OCI-LY7 (cell line): ENCODE measurements around the gene SH3PXD2A. TPM values are rescaled to one million over a fixed set of nuclear protein-coding genes. Genes with fewer than 3 reads are reported as not detected.

Experiments used
- BruUV-seq: library from RNA; stranded (reverse); fragments of 400-500 nt; replicated peaks from 2 replicates; lab custom pipeline; 2021; lab: Mats Ljungman, UMichigan
- CTCF ChIA-PET: fragments of 300-600 bp; sonication (Branson Sonifier 250); formaldehyde crosslinking; loops from one replicate; lab custom pipeline; 2022; ENCODE audit warnings: antibody characterized with exemption; ENCODE audit not compliant: unreplicated experiment; lab: Charles Lee
- POLR2A ChIA-PET: fragments of 300-600 bp; sonication (Branson Sonifier 250); formaldehyde crosslinking; loops from one replicate; lab custom pipeline; 2022; ENCODE audit warnings: antibody characterized with exemption; lab: Charles Lee
- DNase-seq: peaks from one replicate; pipeline ENCODE4 v3.0.0-alpha.2; 2015; ENCODE audit warnings: low spot score
- H2AFZ ChIP-seq: fragments of 200-600 bp; sonication (generic), shearing (Covaris generic); 2 replicates; pipeline ENCODE4 v1.6.1; 2014; ENCODE audit warnings: mild to moderate bottlenecking, antibody characterized with exemption, low read length, moderate library complexity
- H3K27ac ChIP-seq: fragments of 200-600 bp; sonication (generic); 2 replicates; pipeline ENCODE4 v1.5.1; 2014; ENCODE audit warnings: mixed run types, low read depth, mild to moderate bottlenecking, moderate library complexity, low read length, inconsistent platforms; ENCODE audit not compliant: poor library complexity, severe bottlenecking
- H3K36me3 ChIP-seq: fragments of 200-600 bp; sonication (generic); 2 replicates; pipeline ENCODE4 v1.6.1; 2014; ENCODE audit warnings: mild to moderate bottlenecking, antibody characterized with exemption, low read length, moderate library complexity, mixed read lengths; ENCODE audit not compliant: insufficient read depth
- H3K4me1 ChIP-seq: fragments of 200-600 bp; sonication (generic); 2 replicates; pipeline ENCODE4 v1.5.1; 2014; ENCODE audit warnings: mild to moderate bottlenecking, low read length; ENCODE audit not compliant: insufficient read depth, poor library complexity, severe bottlenecking
- H3K4me2 ChIP-seq: fragments of 200-600 bp; sonication (generic); 2 replicates; pipeline ENCODE4 v1.6.1; 2014; ENCODE audit warnings: mild to moderate bottlenecking, low read length
- H3K4me3 ChIP-seq: fragments of 200-600 bp; sonication (generic); 2 replicates; pipeline ENCODE4 v1.5.1; 2014; ENCODE audit warnings: mild to moderate bottlenecking, low read depth, low read length; ENCODE audit not compliant: poor library complexity, severe bottlenecking
- H3K79me2 ChIP-seq: fragments of 200-600 bp; sonication (generic); 2 replicates; pipeline ENCODE4 v1.6.1; 2016; ENCODE audit warnings: low read depth, mild to moderate bottlenecking, low read length, moderate library complexity, mixed read lengths; ENCODE audit not compliant: insufficient read depth
- H3K9me2 ChIP-seq: fragments of 200-600 bp; sonication (generic); 2 replicates; pipeline ENCODE4 v1.6.1; 2016; ENCODE audit warnings: mild to moderate bottlenecking, low read length, mixed read lengths; ENCODE audit not compliant: insufficient read depth
- H3K9me3 ChIP-seq: fragments of 200-600 bp; sonication (generic); 2 replicates; pipeline ENCODE4 v1.6.1; 2014; ENCODE audit warnings: mild to moderate bottlenecking, mixed run types, low read length, mixed read lengths
- H4K20me1 ChIP-seq: fragments of 200-600 bp; sonication (generic); 2 replicates; pipeline ENCODE4 v1.6.1; 2014; ENCODE audit warnings: mild to moderate bottlenecking, antibody characterized with exemption, low read length, moderate library complexity, mixed read lengths; ENCODE audit not compliant: insufficient read depth
- EZH2phosphoT487 ChIP-seq: fragments of 200-600 bp; sonication (generic); IDR thresholded peaks from 2 replicates; pipeline ENCODE4 v1.6.1; 2018; ENCODE audit warnings: low read depth, borderline replicate concordance, mild to moderate bottlenecking, mixed run types, antibody characterized with exemption, low read length, moderate library complexity, mixed read lengths
- intact Hi-C: fragments of 100-400 bp; cut with micrococcal nuclease; formaldehyde crosslinking; loops from one replicate; pipeline ENCODE4 v1.10.0; 2022; ENCODE audit not compliant: unreplicated experiment
- total RNA-seq, 2 experiments: library from RNA; depleted of rRNA in 1 of 2; stranded (reverse); fragments of >200 nt in 1 of 2; shearing (Covaris generic) in 1 of 2; gene quantifications; 2 replicates each; pipeline ENCODE4 v1.2.3, GENCODE V29; 2014 to 2022
- TF ChIP-seq, protein P1 (sequence below): fragments of 200-600 bp; sonication (generic); conservative IDR thresholded peaks from 2 replicates; pipeline ENCODE4 v1.5.1; 2014; ENCODE audit warnings: mild to moderate bottlenecking, antibody characterized with exemption, low read length, moderate library complexity, mixed read lengths

SH3PXD2A gene
- total RNA-seq, 2 experiments from 2014 or later, result 0.85 to 5.9 TPM

- ChIA-PET CTCF (no interaction called here), POLR2A (no interaction called here)
- H3K36me3 ChIP-seq, result no peaks in the 10 kb centered on the region
- no TSS peak for BruUV-seq
- DNase-seq, result no peak
- H3K79me2 ChIP-seq, result no peaks in the 10 kb centered on the region
- H3K4me2 ChIP-seq, result no peak overlapping the region
- H4K20me1 ChIP-seq, result no peaks in the 10 kb centered on the region
- TF ChIP-seq EZH2phosphoT487, result no peak
- TF ChIP-seq, protein P1, sequence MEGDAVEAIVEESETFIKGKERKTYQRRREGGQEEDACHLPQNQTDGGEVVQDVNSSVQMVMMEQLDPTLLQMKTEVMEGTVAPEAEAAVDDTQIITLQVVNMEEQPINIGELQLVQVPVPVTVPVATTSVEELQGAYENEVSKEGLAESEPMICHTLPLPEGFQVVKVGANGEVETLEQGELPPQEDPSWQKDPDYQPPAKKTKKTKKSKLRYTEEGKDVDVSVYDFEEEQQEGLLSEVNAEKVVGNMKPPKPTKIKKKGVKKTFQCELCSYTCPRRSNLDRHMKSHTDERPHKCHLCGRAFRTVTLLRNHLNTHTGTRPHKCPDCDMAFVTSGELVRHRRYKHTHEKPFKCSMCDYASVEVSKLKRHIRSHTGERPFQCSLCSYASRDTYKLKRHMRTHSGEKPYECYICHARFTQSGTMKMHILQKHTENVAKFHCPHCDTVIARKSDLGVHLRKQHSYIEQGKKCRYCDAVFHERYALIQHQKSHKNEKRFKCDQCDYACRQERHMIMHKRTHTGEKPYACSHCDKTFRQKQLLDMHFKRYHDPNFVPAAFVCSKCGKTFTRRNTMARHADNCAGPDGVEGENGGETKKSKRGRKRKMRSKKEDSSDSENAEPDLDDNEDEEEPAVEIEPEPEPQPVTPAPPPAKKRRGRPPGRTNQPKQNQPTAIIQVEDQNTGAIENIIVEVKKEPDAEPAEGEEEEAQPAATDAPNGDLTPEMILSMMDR, result no peak
- no peaks in the 10 kb centered on the region for H3K9me2 ChIP-seq
- no peak overlapping the region for H2AFZ ChIP-seq
- H3K9me3 ChIP-seq, result no peaks in the 10 kb centered on the region
- no peak overlapping the region for H3K27ac ChIP-seq
- H3K4me1 ChIP-seq, result peaks cover 40% of the 10 kb centered on the region
- intact Hi-C loops, result no loop called here
- no peak overlapping the region for H3K4me3 ChIP-seq
Observed at GRCh38 chr10:103839519-103839871, 15.9 kb downstream of the SH3PXD2A start.

- Histone ChIP-seq H3K4me3 (no peak overlapping the region), H2AFZ (no peak overlapping the region), H4K20me1 (no peaks in the 10 kb centered on the region), H3K4me2 (no peak overlapping the region), H3K79me2 (no peaks in the 10 kb centered on the region), H3K9me3 (no peaks in the 10 kb centered on the region), H3K9me2 (no peaks in the 10 kb centered on the region), H3K27ac (no peak overlapping the region), H3K36me3 (no peaks in the 10 kb centered on the region), H3K4me1 (peaks cover 45% of the 10 kb centered on the region)
- TF ChIP-seq, protein P1, result no peak
- TF ChIP-seq EZH2phosphoT487, result no peak
- CTCF ChIA-PET, result no interaction called here
- no peak for DNase-seq
- intact Hi-C loops, result no loop called here
- POLR2A ChIA-PET, result no interaction called here
- no TSS peak for BruUV-seq
Observed at GRCh38 chr10:103838862-103839518, 16.4 kb downstream of the SH3PXD2A start.

DNA sequence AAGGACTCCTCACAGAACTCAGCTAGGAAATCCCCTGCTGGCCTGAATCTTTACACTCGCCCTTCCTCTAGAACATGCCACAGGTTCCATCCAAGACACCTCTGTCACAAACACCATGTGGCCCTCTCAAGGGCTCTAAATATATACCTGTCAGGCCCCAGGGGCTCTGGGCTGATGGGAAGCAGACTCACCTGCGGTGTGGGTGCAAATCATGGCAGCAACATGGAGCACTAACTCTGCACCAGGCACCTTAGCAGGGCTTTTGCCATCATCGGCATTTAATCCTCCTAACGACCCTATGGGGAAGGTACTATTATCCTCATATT lies 17.3 kb downstream of the SH3PXD2A start:
- no peaks in the 10 kb centered on the region for H4K20me1 ChIP-seq
- ChIA-PET POLR2A (no interaction called here), CTCF (interaction anchor here (0.6 kb wide), 1 partner anchor 27 kb away, joined by 3 read pairs; no protein-coding TSS in a partner anchor)
- no peaks in the 10 kb centered on the region; the same call in 1 of the 2 replicates for H3K36me3 ChIP-seq
- BruUV-seq, result no TSS peak
- peak overlapping the region; percentile 2 for H3K27ac ChIP-seq
- no peak overlapping the region for H3K4me3 ChIP-seq
- peak overlapping the region; percentile 41; the same call in 1 of the 2 replicates for H2AFZ ChIP-seq
- peaks cover 54% of the 10 kb centered on the region for H3K4me1 ChIP-seq
- H3K9me2 ChIP-seq, result no peaks in the 10 kb centered on the region
- intact Hi-C loops, result no loop called here
- peaks cover 2% of the 10 kb centered on the region; the same call in 1 of the 2 replicates for H3K9me3 ChIP-seq
- no peak for DNase-seq
- H3K79me2 ChIP-seq, result no peaks in the 10 kb centered on the region
- TF ChIP-seq, protein P1, result no peak
- no peak for TF ChIP-seq EZH2phosphoT487
- H3K4me2 ChIP-seq, result peak overlapping the region; percentile 47
